Thyroid gland (tissue), 4 donors: ENCODE measurements around the gene SLC9C1.

Source experiments
- POLR2A ChIP-seq, 2 donors: fragments of 450-650 bp; IDR thresholded peaks; one replicate each; pipeline ENCODE4 v1.6.1; 2017; ENCODE audit warnings: antibody characterized with exemption in 2 of 2, mild to moderate bottlenecking in 2 of 2, moderate library complexity in 1 of 2
- TF ChIP-seq, protein P1 (sequence below), 6 experiments: fragments of 200-600 bp in 3 of 6; fragments of 450-650 bp in 3 of 6; sonication (generic) in 3 of 6; IDR thresholded peaks; one replicate each; pipeline ENCODE4 v1.5.1; 2016 to 2019; ENCODE audit warnings: antibody characterized with exemption in 6 of 6, mild to moderate bottlenecking in 2 of 6, inconsistent platforms in 1 of 6, moderate library complexity in 1 of 6

DNA sequence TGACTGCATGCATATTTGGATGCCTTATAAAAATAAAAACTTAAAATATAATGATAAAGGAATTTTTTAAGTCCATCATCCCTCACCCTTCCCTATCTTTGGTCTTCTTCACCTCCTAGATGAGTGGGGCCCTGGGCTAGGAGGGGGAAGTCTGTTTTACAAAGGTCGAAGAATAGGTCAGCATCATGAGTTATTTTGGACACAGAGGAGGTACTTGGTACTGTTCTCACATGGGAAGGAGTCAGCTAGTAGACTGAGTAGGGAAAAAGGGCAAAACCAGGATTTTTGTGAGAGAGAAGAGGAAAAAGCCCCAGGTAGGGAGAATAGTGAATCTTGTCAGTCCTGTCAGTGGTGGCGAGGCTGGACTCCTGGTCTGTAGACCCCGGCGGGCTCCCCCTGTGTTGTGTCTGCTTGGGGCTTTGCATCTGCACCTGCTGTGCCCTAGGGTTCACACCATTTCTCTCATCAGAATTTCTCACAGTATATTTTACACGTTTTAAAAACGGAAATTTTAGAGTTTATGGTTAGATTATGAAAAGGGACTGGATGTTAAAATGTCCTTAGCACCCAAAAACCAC, 178.1 kb downstream of the SLC9C1 start:
- TF ChIP-seq, protein P1, sequence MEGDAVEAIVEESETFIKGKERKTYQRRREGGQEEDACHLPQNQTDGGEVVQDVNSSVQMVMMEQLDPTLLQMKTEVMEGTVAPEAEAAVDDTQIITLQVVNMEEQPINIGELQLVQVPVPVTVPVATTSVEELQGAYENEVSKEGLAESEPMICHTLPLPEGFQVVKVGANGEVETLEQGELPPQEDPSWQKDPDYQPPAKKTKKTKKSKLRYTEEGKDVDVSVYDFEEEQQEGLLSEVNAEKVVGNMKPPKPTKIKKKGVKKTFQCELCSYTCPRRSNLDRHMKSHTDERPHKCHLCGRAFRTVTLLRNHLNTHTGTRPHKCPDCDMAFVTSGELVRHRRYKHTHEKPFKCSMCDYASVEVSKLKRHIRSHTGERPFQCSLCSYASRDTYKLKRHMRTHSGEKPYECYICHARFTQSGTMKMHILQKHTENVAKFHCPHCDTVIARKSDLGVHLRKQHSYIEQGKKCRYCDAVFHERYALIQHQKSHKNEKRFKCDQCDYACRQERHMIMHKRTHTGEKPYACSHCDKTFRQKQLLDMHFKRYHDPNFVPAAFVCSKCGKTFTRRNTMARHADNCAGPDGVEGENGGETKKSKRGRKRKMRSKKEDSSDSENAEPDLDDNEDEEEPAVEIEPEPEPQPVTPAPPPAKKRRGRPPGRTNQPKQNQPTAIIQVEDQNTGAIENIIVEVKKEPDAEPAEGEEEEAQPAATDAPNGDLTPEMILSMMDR (IDR thresholded peaks at IDR 0.05) = no peak
- no peak for TF ChIP-seq POLR2A (IDR thresholded peaks at IDR 0.05)
